Measurements from ENCODE around the gene TALDO1. TPM values are rescaled to one million over a fixed set of nuclear protein-coding genes. Genes with fewer than 3 reads are reported as not detected.

The TALDO1 gene
- total RNA-seq: 118 and 155 TPM in 2 replicates
- polyA plus RNA-seq (2012): 245 TPM

- peak; percentile 89 for DNase-seq (ENCODE audit: low read depth)
Measured at GRCh38 chr11:747158-748006, at the start of gene TALDO1. TSS of gene TALDO1 (plus strand) at chr11:747464. CDS start at chr11:747482, 18 bp downstream.

- DNase-seq (ENCODE audit: low read depth): no peak
Measured at GRCh38 chr11:697811-698311, 49.4 kb upstream of the TALDO1 start.

- no peak for DNase-seq (ENCODE audit: low read depth)
Measured at GRCh38 chr11:698493-699115, 48.7 kb upstream of the TALDO1 start.

- no peak for DNase-seq (ENCODE audit: low read depth)
Measured at GRCh38 chr11:699116-699508, 48.2 kb upstream of the TALDO1 start.

GRCh38 chr11:699753-700152, 47.5 kb upstream of the TALDO1 start:
- DNase-seq (ENCODE audit: low read depth): no peak

- no peak for DNase-seq (ENCODE audit: low read depth)
Measured at GRCh38 chr11:701741-702461, 45.4 kb upstream of the TALDO1 start.

GRCh38 chr11:702462-703461, 44.5 kb upstream of the TALDO1 start:
- DNase-seq (ENCODE audit: low read depth): peak; percentile 81

- no peak for DNase-seq (ENCODE audit: low read depth)
Measured at GRCh38 chr11:703506-703905, 43.8 kb upstream of the TALDO1 start.

- DNase-seq (ENCODE audit: low read depth): no peak
Measured at GRCh38 chr11:704228-704674, 43.0 kb upstream of the TALDO1 start.

- no peak for DNase-seq (ENCODE audit: low read depth)
Measured at GRCh38 chr11:704781-705645, 42.3 kb upstream of the TALDO1 start.

- no peak for DNase-seq (ENCODE audit: low read depth)
Measured at GRCh38 chr11:705646-706438, 41.4 kb upstream of the TALDO1 start, which contains the start of gene EPS8L2. TSS of gene EPS8L2 (plus strand) at chr11:706231. CDS start at chr11:709408, 3,177 bp downstream.

- DNase-seq (ENCODE audit: low read depth): peak; percentile 66
Measured at GRCh38 chr11:706439-706956, 40.8 kb upstream of the TALDO1 start.

- peak; percentile 70 for DNase-seq (ENCODE audit: low read depth)
Measured at GRCh38 chr11:706957-707816, 40.1 kb upstream of the TALDO1 start.

- no peak for DNase-seq (ENCODE audit: low read depth)
Measured at GRCh38 chr11:707817-708420, 39.3 kb upstream of the TALDO1 start.

GRCh38 chr11:708511-708910, 38.8 kb upstream of the TALDO1 start:
- no peak for DNase-seq (ENCODE audit: low read depth)

GRCh38 chr11:709109-709997, 37.9 kb upstream of the TALDO1 start:
- DNase-seq (ENCODE audit: low read depth): no peak
